Stimulated activated CD4-positive, alpha-beta T cell treated with anti-CD3 and anti-CD28 coated beads, Interleukin-15, amount 100 ng/mL, for 48 hours (primary cell): Measurements from ENCODE around the gene HAPLN1.

Source experiments
- DNase-seq, 2 donors: peaks; one replicate each; pipeline ENCODE4 v3.0.0-alpha.2; 2020; ENCODE audit warnings: low read depth in 2 of 2

The HAPLN1 gene

GRCh38 chr5:83641946-83642345, 78.7 kb downstream of the HAPLN1 start:
- DNase-seq, result no peak

GRCh38 chr5:83639911-83640310, 80.7 kb downstream of the HAPLN1 start:
- DNase-seq, result no peak

GRCh38 chr5:83636156-83636555, 84.5 kb downstream of the HAPLN1 start:
- no peak for DNase-seq

GRCh38 chr5:83633285-83633684, 87.4 kb downstream of the HAPLN1 start:
- DNase-seq, result no peak

- DNase-seq, result no peak
These were observed 87.8 kb downstream of the HAPLN1 start for GRCh38 chr5:83632874-83633273.

- no peak for DNase-seq
These were observed 92.3 kb downstream of the HAPLN1 start for GRCh38 chr5:83628360-83628759.

- DNase-seq, result no peak
These were observed 105.8 kb downstream of the HAPLN1 start for GRCh38 chr5:83614841-83615240.

- DNase-seq, result no peak
These were observed 112.5 kb downstream of the HAPLN1 start for GRCh38 chr5:83608122-83608521.

- no peak for DNase-seq
These were observed 125.4 kb downstream of the HAPLN1 start for GRCh38 chr5:83595217-83595616.

GRCh38 chr5:83590966-83591365, 129.7 kb downstream of the HAPLN1 start:
- no peak for DNase-seq

GRCh38 chr5:83589786-83590185, 130.9 kb downstream of the HAPLN1 start:
- no peak for DNase-seq
